Gastroesophageal sphincter (tissue), 3 donors: ENCODE results near the gene APOBEC3C.

Experiments
- CTCF ChIP-seq, 4 experiments: fragments of 200-600 bp in 2 of 4; fragments of 450-650 bp in 2 of 4; sonication (generic) in 1 of 4; IDR thresholded peaks; one replicate each; pipeline ENCODE4 v1.5.1; 2017 to 2019; ENCODE audit warnings: antibody characterized with exemption in 4 of 4, mild to moderate bottlenecking in 2 of 4, moderate library complexity in 2 of 4
- POLR2A ChIP-seq, 2 donors: fragments of 450-650 bp; IDR thresholded peaks; one replicate each; pipeline ENCODE4 v1.6.1; 2017; ENCODE audit warnings: antibody characterized with exemption in 2 of 2, mild to moderate bottlenecking in 2 of 2, moderate library complexity in 1 of 2
- POLR2AphosphoS5 ChIP-seq: sonication (generic); formaldehyde crosslinking; IDR thresholded peaks from one replicate; pipeline ENCODE4 v1.6.1; 2017; ENCODE audit warnings: antibody characterized with exemption

- TF ChIP-seq POLR2AphosphoS5 (no peak), CTCF (IDR thresholded peaks at IDR 0.05) (no peak), POLR2A (IDR thresholded peaks at IDR 0.05) (no peak)
These were observed 2.5 kb downstream of the APOBEC3C start for GRCh38 chr22:39016592-39016991.
